Fibroblast of skin of right quadriceps (primary cell): ENCODE results near the gene RHEB.
A peak's percentile ranks its signal among the peaks of the same experiment; 100 is the strongest.
"Not testable (repeated sequence)": the region's sequence is repeated elsewhere in the genome, so short reads cannot be mapped to it uniquely, and the experiment has no call there.

Experiments
- DNase-seq: peaks from one replicate; pipeline ENCODE4 v3.0.0-alpha.2; 2013

The RHEB gene

DNA sequence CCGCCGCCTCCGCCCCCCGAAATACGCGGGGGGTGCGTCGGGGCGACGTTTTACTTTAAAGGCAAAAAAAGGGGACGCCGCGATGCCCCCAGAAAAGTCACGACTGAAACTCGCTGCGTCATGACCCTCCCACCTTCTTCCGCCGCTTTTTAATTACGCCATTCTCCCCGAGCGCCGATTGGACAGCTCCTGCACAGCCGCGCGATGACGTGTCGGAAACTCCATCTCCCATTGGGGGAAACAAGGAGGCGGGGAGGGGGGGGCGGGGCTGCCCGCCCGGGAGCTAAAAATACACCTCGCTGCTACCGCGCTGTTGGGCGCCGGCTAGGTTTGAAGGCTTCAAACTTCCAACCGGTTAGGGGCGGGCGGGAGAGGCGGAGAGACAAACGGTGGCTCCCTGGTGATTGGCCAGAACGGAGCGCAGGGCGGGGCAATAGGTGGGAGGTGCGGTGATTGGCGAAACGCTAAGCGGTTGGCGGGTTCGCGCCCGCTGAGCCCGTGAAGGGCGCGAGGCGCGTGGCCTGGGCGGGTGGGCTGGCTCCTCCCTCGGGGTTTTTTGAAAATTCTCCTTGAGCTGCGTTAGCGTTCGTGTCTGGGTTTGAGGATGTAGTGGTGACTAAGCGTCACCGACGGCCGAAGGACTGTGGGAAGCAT, at the start of gene RHEB:
TSS of gene RHEB (minus strand) at position 131 of the 654 bp plus-strand sequence. CDS start 384 bp downstream, outside the sequence.
- peak; percentile 100 for DNase-seq

GRCh38 chr7:151566897-151567320, 47.2 kb upstream of the RHEB start:
- DNase-seq: peak; percentile 65

DNA sequence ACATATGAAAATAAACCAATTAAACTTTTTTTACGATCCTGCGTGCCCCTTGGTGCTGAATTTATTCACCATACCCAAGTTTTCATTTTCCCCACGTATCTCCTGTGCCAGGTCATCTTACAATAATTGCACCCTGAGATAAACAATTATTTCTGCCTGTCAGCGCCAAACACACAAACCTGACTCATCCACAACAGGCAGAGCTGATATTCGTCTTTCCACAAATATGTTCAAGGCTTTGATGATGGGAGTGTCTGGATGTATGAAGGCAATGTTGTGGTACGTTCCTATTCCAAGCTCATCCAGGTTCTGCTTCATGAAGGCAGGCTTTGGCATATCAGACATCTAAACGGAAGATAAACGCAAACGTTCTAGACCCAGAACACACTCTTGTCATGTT, 45.8 kb upstream of the RHEB start:
- peak; percentile 63 for DNase-seq

- no peak for DNase-seq
These were observed 40.5 kb upstream of the RHEB start for GRCh38 chr7:151560243-151560642.

GRCh38 chr7:151559557-151560183, 40.0 kb upstream of the RHEB start:
- no peak for DNase-seq

GRCh38 chr7:151558575-151558974, 38.9 kb upstream of the RHEB start:
- peak; percentile 91 for DNase-seq

GRCh38 chr7:151556592-151556991, 36.9 kb upstream of the RHEB start:
- DNase-seq: no peak

- no peak for DNase-seq
These were observed 33.7 kb upstream of the RHEB start for GRCh38 chr7:151553356-151553755.

- DNase-seq: no peak
These were observed 32.8 kb upstream of the RHEB start for GRCh38 chr7:151552352-151553028.

- peak; percentile 39 for DNase-seq
These were observed 32.1 kb upstream of the RHEB start for GRCh38 chr7:151551820-151552219.

- peak; percentile 86 for DNase-seq
These were observed 31.1 kb upstream of the RHEB start for GRCh38 chr7:151550656-151551286.

DNA sequence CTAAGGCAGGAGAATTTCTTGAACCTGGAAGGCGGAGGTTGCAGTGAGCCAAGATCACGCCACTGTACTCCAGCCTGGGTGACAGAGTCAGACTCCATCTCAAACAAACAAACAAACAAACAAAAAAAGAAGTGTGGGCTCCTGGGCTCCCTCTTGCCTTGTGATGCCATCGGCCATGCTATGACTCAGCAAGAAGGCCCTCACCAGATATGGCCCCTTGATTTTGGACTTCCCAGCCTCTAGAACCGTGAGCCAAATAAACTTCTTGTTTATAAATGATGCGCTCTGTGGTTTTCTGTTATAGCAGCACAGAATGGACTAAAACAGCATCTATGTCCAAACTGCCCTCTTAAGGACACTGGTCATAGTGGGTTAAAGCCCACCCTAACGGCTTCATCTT, 29.9 kb upstream of the RHEB start:
- no peak for DNase-seq

DNA sequence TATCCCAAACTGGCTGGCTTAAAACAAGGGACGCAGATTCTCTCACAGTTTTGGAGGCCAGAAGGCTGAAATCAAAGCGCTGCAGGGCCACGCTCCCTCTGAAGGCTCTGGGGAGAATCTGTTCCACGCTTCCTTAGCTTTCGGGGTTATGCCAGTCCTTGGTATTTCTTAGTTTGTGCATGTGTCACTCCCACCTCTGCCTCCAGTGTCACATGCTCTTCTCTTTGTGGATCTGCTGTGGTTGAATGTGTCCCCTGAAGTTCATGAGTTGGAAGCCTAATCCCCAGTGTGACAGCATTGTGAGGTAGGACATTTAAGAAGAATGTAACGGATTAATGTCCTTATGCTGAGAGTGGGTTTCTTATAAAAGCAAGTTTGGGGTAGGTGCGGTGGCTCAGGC, 29.4 kb upstream of the RHEB start:
- no peak for DNase-seq

DNA sequence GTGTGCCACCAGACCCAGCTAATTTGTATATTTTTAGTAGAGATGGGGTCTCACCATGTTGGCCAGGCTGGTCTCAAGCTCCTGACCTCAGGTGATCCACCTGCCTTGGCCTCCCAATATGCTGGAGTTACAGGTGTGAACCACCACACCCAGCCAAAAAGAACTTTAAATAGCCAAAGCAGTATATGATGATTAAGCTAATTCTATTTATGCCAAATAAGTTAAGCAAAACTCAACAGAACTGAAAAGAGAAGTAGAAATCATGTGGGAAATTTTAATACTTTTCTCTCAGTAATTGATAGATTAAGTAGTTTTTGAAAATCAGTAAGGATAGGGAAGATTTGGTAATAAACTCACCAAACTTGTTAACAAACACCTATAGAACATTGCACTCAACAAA, 24.5 kb upstream of the RHEB start:
- no peak for DNase-seq

- DNase-seq: no peak
These were observed 23.0 kb upstream of the RHEB start for GRCh38 chr7:151542606-151543130.

- no peak for DNase-seq
These were observed 22.2 kb upstream of the RHEB start for GRCh38 chr7:151541709-151542499.

DNA sequence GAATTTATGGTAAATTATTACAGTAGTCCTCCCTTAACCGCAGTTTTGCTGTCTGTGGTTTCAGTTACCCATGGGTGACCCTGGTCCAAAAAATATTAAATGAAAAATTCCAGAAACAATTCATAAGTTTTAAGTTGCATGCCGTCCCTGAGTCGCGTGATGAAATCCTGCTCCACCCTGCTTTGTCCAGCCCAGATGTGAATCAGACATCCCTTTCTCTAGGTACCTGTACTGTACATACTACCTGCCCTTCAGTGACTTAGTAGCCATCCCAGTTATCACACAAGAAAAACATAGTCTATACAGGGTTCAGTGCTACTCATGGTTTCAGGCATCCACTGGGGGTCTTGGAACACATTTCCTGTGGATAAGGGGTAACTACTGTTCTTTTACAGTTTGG, 20.5 kb upstream of the RHEB start:
- no peak for DNase-seq

- DNase-seq: no peak
These were observed 19.5 kb upstream of the RHEB start for GRCh38 chr7:151539088-151539671.

GRCh38 chr7:151537818-151538561, 18.3 kb upstream of the RHEB start:
- no peak for DNase-seq

DNA sequence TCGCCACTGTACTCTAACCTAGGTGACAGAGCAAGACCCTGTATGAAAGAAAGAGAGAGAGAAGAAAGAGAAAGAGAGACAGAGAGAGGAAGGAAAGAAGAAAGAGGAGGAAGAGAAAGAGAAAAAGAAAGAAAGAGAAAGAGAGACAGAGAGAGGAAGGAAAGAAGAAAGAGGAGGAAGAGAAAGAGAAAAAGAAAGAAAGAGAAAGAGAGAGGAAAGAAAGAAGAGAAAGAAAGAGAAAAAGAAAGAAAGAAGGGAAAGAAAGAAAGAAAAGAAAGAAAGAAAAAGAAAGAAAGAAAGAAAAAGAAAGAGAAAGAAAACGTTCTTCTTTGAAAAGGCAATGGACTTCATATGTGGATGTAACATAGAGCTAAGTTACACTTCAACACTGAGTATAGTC, 16.5 kb upstream of the RHEB start:
- not testable (repeated sequence) for DNase-seq

DNA sequence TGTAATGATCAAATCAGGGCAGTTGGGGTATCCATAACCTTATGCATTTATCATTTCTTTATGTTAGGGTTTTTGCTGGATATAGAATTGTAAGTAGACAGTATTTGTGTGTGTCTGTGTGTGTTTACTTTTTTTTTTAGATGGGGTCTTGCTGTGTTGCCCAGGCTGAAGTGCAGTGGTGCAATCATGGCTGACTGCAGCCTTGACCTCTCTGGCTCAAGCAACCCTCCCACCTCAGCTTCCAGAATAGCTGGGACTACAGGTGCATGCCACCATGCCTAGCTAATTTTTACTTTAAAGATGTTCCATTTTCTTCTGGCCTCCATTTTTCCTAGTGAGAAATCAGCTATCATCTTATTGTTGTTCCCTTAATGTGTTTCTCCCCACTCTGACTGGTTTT, 10.1 kb upstream of the RHEB start:
- DNase-seq: no peak
